Nephron (organoid): ENCODE data around the gene BDKRB1.
"Not testable (repeated sequence)": the region's sequence is repeated elsewhere in the genome, so short reads cannot be mapped to it uniquely, and the experiment has no call there.

ENCODE experiments used
- H3K27ac Mint-ChIP-seq, 3 experiments: 2 replicates each; pipeline ENCODE4 v1.8.0; 2020; ENCODE audit warnings: mixed read lengths in 3 of 3, mild to moderate bottlenecking in 2 of 3, moderate library complexity in 1 of 3
- H3K27me3 Mint-ChIP-seq: 2 replicates; pipeline ENCODE4 v1.8.0; 2021; ENCODE audit warnings: low read depth, mild to moderate bottlenecking, moderate library complexity, mixed read lengths
- H3K36me3 Mint-ChIP-seq: 2 replicates; pipeline ENCODE4 v1.8.0; 2020; ENCODE audit warnings: low read depth, mixed read lengths
- H3K4me1 Mint-ChIP-seq: 2 replicates; pipeline ENCODE4 v1.8.0; 2020; ENCODE audit warnings: mixed read lengths
- H3K4me3 Mint-ChIP-seq, 3 experiments: 2 replicates each; pipeline ENCODE4 v1.8.0; 2020; ENCODE audit warnings: mild to moderate bottlenecking in 3 of 3, mixed read lengths in 3 of 3, moderate library complexity in 2 of 3
- H3K9me3 Mint-ChIP-seq: 2 replicates; pipeline ENCODE4 v1.8.0; 2020; ENCODE audit warnings: mixed read lengths
- TF ChIP-seq, protein P1 (sequence below), 3 experiments: fragments of 200-600 bp; sonication (generic); IDR thresholded peaks; one replicate each; pipeline ENCODE4 v1.5.0; 2021; ENCODE audit warnings: antibody characterized with exemption in 3 of 3; ENCODE audit not compliant: unreplicated experiment in 3 of 3

Gene BDKRB1

DNA sequence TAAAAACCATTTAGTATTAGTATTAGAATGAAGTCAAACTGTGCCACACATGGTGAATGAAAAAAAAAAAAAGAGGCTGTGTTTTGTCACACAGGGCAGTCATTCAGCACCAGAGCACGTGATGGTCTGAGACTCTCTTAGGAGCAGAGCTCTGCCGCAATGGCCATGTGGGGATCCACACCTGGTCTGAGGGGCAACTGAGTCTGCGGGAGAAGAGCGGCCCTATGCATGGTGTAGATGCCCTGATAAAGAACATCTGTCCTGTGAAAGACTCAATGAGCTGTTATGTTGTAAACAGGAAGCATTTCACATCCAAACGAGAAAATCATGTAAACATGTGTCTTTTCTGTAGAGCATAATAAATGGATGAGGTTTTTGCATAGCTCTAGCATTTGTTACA is 12.2 kb upstream of the BDKRB1 start:
- no peak overlapping the region for H3K27ac Mint-ChIP-seq

DNA sequence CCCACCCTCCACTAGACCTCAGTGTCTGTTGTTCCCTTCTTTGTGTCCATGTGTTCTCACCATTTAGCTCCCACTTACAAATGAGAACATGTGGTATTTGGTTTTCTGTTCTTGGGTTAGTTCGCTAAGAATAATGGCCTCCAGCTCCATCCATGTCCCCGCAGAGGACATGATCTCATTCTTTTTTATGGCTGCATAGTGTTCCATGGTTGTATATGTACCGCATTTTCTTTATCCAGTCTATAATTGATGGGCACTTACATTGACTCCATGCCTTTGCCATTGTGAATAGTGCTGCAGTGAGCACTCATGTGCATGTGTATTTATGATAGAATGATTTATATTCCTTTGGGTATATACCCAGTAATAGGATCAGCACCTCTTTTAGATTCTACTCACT is 10.9 kb upstream of the BDKRB1 start:
- H3K27ac Mint-ChIP-seq, H3K4me1 Mint-ChIP-seq, H3K4me3 Mint-ChIP-seq, H3K36me3 Mint-ChIP-seq: not testable (repeated sequence)
- Mint-ChIP-seq H3K27me3 (peaks cover 24% of the 10 kb centered on the region), H3K9me3 (peaks cover 14% of the 10 kb centered on the region)

More for the DNA sequence above, 12.2 kb upstream of the BDKRB1 start:
- Mint-ChIP-seq H3K4me3 (no peak overlapping the region), H3K36me3 (no peaks in the 10 kb centered on the region), H3K9me3 (peaks cover 14% of the 10 kb centered on the region), H3K27me3 (peaks cover 31% of the 10 kb centered on the region), H3K4me1 (no peaks in the 10 kb centered on the region)
- TF ChIP-seq, protein P1, sequence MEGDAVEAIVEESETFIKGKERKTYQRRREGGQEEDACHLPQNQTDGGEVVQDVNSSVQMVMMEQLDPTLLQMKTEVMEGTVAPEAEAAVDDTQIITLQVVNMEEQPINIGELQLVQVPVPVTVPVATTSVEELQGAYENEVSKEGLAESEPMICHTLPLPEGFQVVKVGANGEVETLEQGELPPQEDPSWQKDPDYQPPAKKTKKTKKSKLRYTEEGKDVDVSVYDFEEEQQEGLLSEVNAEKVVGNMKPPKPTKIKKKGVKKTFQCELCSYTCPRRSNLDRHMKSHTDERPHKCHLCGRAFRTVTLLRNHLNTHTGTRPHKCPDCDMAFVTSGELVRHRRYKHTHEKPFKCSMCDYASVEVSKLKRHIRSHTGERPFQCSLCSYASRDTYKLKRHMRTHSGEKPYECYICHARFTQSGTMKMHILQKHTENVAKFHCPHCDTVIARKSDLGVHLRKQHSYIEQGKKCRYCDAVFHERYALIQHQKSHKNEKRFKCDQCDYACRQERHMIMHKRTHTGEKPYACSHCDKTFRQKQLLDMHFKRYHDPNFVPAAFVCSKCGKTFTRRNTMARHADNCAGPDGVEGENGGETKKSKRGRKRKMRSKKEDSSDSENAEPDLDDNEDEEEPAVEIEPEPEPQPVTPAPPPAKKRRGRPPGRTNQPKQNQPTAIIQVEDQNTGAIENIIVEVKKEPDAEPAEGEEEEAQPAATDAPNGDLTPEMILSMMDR (IDR thresholded peaks at IDR 0.05; ENCODE audit: unreplicated experiment in 3 of 3), result no peak

DNA sequence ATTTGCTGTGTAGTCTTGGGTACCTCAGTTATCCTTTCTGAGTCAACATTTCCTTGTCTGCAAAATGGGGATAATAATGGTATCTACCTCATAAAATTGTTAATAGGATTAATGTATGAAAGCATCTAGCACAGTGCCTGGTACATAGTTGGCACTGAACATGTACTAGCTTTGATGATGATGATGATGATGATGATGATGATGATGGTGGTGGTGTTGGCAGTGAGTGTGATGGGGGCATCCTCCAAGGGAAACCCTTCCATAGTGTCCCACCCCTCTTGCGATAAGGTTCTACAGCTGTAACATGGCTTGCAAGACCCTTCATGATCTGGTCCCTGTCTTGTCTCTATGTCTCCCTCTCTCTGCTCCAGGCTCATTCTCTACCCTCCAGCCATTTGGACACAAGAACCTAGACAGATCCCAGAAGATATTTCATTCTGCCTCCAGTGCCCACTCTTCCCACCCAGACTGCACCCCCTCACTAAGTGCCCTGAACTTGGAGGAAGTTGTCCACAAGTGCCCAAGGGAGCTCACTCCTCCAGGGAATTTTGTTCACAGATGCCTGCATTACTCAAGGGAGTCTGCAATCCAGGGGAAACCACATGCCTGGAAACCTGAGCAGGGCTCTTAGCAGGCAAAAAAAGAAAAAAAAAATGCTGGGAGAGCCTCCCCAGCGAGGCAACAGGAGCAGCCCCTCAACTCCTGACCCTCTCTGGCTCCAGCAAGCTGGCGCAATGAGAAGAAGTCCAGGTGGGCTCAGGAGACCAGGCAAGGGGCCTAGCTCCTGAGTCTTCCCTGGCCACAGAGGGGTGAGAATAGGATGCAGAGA is 10.1 kb upstream of the BDKRB1 start:
- H3K4me1 Mint-ChIP-seq, result no peaks in the 10 kb centered on the region
- TF ChIP-seq, protein P1 (IDR thresholded peaks at IDR 0.05; ENCODE audit: unreplicated experiment in 3 of 3), result no peak
- peaks cover 14% of the 10 kb centered on the region for H3K9me3 Mint-ChIP-seq
- H3K4me3 Mint-ChIP-seq, result no peak overlapping the region
- H3K27me3 Mint-ChIP-seq, result peaks cover 26% of the 10 kb centered on the region
- H3K36me3 Mint-ChIP-seq, result no peaks in the 10 kb centered on the region
- H3K27ac Mint-ChIP-seq, result no peak overlapping the region

DNA sequence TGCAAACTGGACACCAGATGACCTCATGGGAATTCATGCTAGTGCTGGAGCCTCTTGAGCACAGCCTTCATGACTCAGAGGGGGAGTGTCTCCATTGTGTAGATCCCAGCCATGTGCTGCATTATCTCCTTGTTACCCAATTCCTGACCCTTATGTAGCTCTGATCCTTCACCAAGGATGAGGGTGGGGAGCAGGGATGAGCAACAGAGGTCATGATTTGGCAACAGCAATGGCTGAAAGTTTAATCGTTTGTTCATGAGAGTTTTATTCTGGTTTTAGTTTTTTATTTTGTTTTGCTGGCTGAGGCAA is 9.5 kb upstream of the BDKRB1 start:
- Mint-ChIP-seq H3K27me3 (peaks cover 31% of the 10 kb centered on the region), H3K36me3 (no peaks in the 10 kb centered on the region), H3K27ac (no peak overlapping the region), H3K9me3 (peaks cover 14% of the 10 kb centered on the region), H3K4me3 (no peak overlapping the region), H3K4me1 (no peaks in the 10 kb centered on the region)
- TF ChIP-seq, protein P1 (IDR thresholded peaks at IDR 0.05; ENCODE audit: unreplicated experiment in 3 of 3), result no peak

DNA sequence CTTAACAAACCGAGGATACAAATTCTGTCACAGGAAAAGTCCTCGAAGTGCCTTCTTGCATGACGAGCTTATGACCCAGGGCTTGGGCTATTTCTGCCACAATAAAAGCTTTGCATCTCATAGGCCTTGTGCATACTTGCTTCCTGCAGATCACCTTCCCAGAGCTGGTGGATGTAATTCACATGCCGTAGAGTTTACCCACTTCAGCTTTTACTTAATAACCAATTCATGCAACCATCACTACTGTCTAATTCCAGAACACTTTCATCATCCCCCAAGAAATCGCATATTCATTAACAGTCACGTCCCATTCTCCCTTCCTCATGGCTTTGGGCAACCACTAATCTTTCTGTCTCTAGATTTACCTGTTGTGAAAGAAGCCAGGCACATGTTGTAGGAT is 9.0 kb upstream of the BDKRB1 start:
- peaks cover 28% of the 10 kb centered on the region for H3K27me3 Mint-ChIP-seq
- peaks cover 11% of the 10 kb centered on the region for H3K9me3 Mint-ChIP-seq
- no peak overlapping the region for H3K4me3 Mint-ChIP-seq
- peaks cover 4% of the 10 kb centered on the region for H3K4me1 Mint-ChIP-seq
- no peaks in the 10 kb centered on the region for H3K36me3 Mint-ChIP-seq
- no peak overlapping the region for H3K27ac Mint-ChIP-seq
- TF ChIP-seq, protein P1 (IDR thresholded peaks at IDR 0.05; ENCODE audit: unreplicated experiment in 3 of 3), result no peak

DNA sequence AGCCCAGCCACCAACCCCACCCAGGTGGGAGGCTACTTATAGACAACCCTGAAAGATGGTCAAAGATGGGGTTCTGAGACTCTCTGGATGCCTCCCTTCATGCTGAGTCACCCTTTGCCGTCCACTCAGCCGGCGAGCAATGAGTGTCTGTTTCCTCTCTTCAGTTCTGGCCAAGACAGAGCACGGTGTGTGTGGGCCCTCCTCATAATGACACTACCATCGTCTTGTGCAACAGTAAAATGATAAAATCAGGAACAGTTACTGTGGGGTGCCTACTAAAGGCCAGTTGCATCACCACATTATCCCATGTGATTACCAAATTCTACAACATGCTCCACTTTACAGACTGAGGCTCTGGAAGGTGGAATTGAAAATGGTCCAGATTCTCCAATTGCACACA is 7.0 kb upstream of the BDKRB1 start:
- Mint-ChIP-seq H3K27ac (no peak overlapping the region), H3K27me3 (peaks cover 21% of the 10 kb centered on the region), H3K36me3 (no peaks in the 10 kb centered on the region), H3K4me3 (no peak overlapping the region), H3K9me3 (peaks cover 11% of the 10 kb centered on the region), H3K4me1 (peaks cover 19% of the 10 kb centered on the region)
- TF ChIP-seq, protein P1 (IDR thresholded peaks at IDR 0.05; ENCODE audit: unreplicated experiment in 3 of 3), result no peak
